ENCODE data around the gene PHOSPHO1.

The PHOSPHO1 gene

GRCh38 chr17:49217651-49218413 is 12.8 kb downstream of the PHOSPHO1 start:
- no peak for DNase-seq

- no peak for DNase-seq
Measured at GRCh38 chr17:49216953-49217650, 13.5 kb downstream of the PHOSPHO1 start.

- DNase-seq, result no peak
Measured at GRCh38 chr17:49216482-49216881, 14.1 kb downstream of the PHOSPHO1 start.

GRCh38 chr17:49214676-49215360 is 15.8 kb downstream of the PHOSPHO1 start:
- DNase-seq, result peak; percentile 20

GRCh38 chr17:49213847-49214246 is 16.7 kb downstream of the PHOSPHO1 start:
- DNase-seq, result no peak

- DNase-seq, result no peak
Measured at GRCh38 chr17:49213399-49213798, 17.2 kb downstream of the PHOSPHO1 start.

- DNase-seq, result no peak
Measured at GRCh38 chr17:49210158-49211029, 20.2 kb downstream of the PHOSPHO1 start, which contains the start of the genes ABI3 and GNGT2. Gene ABI3, plus strand, starts transcription at chr17:49210707. Its CDS starts 18 bp downstream, at chr17:49210725. Gene GNGT2, minus strand, starts transcription at chr17:49210574. Its CDS starts 3,152 bp downstream, at chr17:49207422.

GRCh38 chr17:49209061-49209571 is 21.5 kb downstream of the PHOSPHO1 start:
- no peak for DNase-seq

- no peak for DNase-seq
Measured at GRCh38 chr17:49204516-49204915, 26.1 kb downstream of the PHOSPHO1 start.

- DNase-seq, result no peak
Measured at GRCh38 chr17:49203796-49204195, 26.8 kb downstream of the PHOSPHO1 start.

- no peak for DNase-seq
Measured at GRCh38 chr17:49201481-49201927, 29.1 kb downstream of the PHOSPHO1 start.

GRCh38 chr17:49200423-49201083 is 30.0 kb downstream of the PHOSPHO1 start:
- DNase-seq, result no peak

- DNase-seq, result no peak
Measured at GRCh38 chr17:49198211-49198610, 32.4 kb downstream of the PHOSPHO1 start.

GRCh38 chr17:49197346-49197998 is 33.1 kb downstream of the PHOSPHO1 start:
- DNase-seq, result no peak

GRCh38 chr17:49196520-49196919 is 34.1 kb downstream of the PHOSPHO1 start:
- DNase-seq, result no peak

- DNase-seq, result no peak
Measured at GRCh38 chr17:49195751-49196150, 34.8 kb downstream of the PHOSPHO1 start.

GRCh38 chr17:49194297-49194607 is 36.3 kb downstream of the PHOSPHO1 start:
- DNase-seq, result no peak

- peak; percentile 54 for DNase-seq
Measured at GRCh38 chr17:49193513-49194296, 36.9 kb downstream of the PHOSPHO1 start.

GRCh38 chr17:49191917-49192741 is 38.5 kb downstream of the PHOSPHO1 start:
- DNase-seq, result peak; percentile 74
